ENCODE measurements around the gene HIGD2A.

The HIGD2A gene

GRCh38 chr5:176415240-176415951, 26.8 kb downstream of the HIGD2A start:
- in situ Hi-C loops (cut with HindIII; ENCODE audit: low sequenced_read_pairs), result no loop called here
- DNase-seq (ENCODE audit: low read depth), result no peak
- TF ChIP-seq CTCF (IDR thresholded peaks at IDR 0.05; ENCODE audit: low read depth, low read length, missing control alignments), result no peak
- H3K4me3 ChIP-seq (ENCODE audit: low read depth, low read length), result peak overlapping the region; percentile 81

- TF ChIP-seq CTCF (IDR thresholded peaks at IDR 0.05; ENCODE audit: low read depth, low read length, missing control alignments), result peak; percentile 19
- in situ Hi-C loops (cut with HindIII; ENCODE audit: low sequenced_read_pairs), result no loop called here
- H3K4me3 ChIP-seq (ENCODE audit: low read depth, low read length), result peak within 1 kb of the TSS; percentile 81
- DNase-seq (ENCODE audit: low read depth), result peak; percentile 24
These were observed 27.7 kb downstream of the HIGD2A start, which contains the start of gene CLTB for GRCh38 chr5:176415952-176416924. Gene CLTB, minus strand, starts transcription at chr5:176416539. Its CDS starts 176 bp downstream, at chr5:176416363.

- in situ Hi-C loops (cut with HindIII; ENCODE audit: low sequenced_read_pairs), result no loop called here
- no peak for TF ChIP-seq CTCF (IDR thresholded peaks at IDR 0.05; ENCODE audit: low read depth, low read length, missing control alignments)
- peak overlapping the region; percentile 81 for H3K4me3 ChIP-seq (ENCODE audit: low read depth, low read length)
- DNase-seq (ENCODE audit: low read depth), result no peak
These were observed 28.4 kb downstream of the HIGD2A start for GRCh38 chr5:176416965-176417364.

- in situ Hi-C loops (cut with HindIII; ENCODE audit: low sequenced_read_pairs), result no loop called here
- H3K4me3 ChIP-seq (ENCODE audit: low read depth, low read length), result no peak overlapping the region
- no peak for DNase-seq (ENCODE audit: low read depth)
- TF ChIP-seq CTCF (IDR thresholded peaks at IDR 0.05; ENCODE audit: low read depth, low read length, missing control alignments), result no peak
These were observed 29.7 kb downstream of the HIGD2A start for GRCh38 chr5:176418251-176418650.

GRCh38 chr5:176420086-176420485, 31.5 kb downstream of the HIGD2A start:
- no peak for TF ChIP-seq CTCF (IDR thresholded peaks at IDR 0.05; ENCODE audit: low read depth, low read length, missing control alignments)
- in situ Hi-C loops (cut with HindIII; ENCODE audit: low sequenced_read_pairs), result no loop called here
- DNase-seq (ENCODE audit: low read depth), result no peak
- H3K4me3 ChIP-seq (ENCODE audit: low read depth, low read length), result no peak overlapping the region

- DNase-seq (ENCODE audit: low read depth), result no peak
- no peak overlapping the region for H3K4me3 ChIP-seq (ENCODE audit: low read depth, low read length)
- in situ Hi-C loops (cut with HindIII; ENCODE audit: low sequenced_read_pairs), result no loop called here
- TF ChIP-seq CTCF (IDR thresholded peaks at IDR 0.05; ENCODE audit: low read depth, low read length, missing control alignments), result no peak
These were observed 32.5 kb downstream of the HIGD2A start for GRCh38 chr5:176420972-176421544.

Data from astrocyte of the cerebellum (primary cell).